ENCODE results near the gene NMRK1.

Gene NMRK1

GRCh38 chr9:75054368-75055001 lies 33.5 kb downstream of the NMRK1 start:
- no peak for DNase-seq

- no peak for DNase-seq
Observed at GRCh38 chr9:75053869-75054268, 34.1 kb downstream of the NMRK1 start.

GRCh38 chr9:75051285-75051684 lies 36.7 kb downstream of the NMRK1 start:
- DNase-seq, result no peak

- DNase-seq, result no peak
Observed at GRCh38 chr9:75047506-75047905, 40.4 kb downstream of the NMRK1 start.

GRCh38 chr9:75046725-75047345 lies 41.1 kb downstream of the NMRK1 start:
- no peak for DNase-seq

- no peak for DNase-seq
Observed at GRCh38 chr9:75041041-75041440, 46.9 kb downstream of the NMRK1 start.

- no peak for DNase-seq
Observed at GRCh38 chr9:75039801-75040200, 48.2 kb downstream of the NMRK1 start.

- DNase-seq, result no peak
Observed at GRCh38 chr9:75039009-75039408, 48.9 kb downstream of the NMRK1 start.

- no peak for DNase-seq
Observed at GRCh38 chr9:75036793-75037192, 51.2 kb downstream of the NMRK1 start.

- no peak for DNase-seq
Observed at GRCh38 chr9:75033791-75034473, 54.0 kb downstream of the NMRK1 start.

GRCh38 chr9:75027187-75028107 lies 60.5 kb downstream of the NMRK1 start:
- no peak for DNase-seq

GRCh38 chr9:75023846-75024245 lies 64.1 kb downstream of the NMRK1 start:
- DNase-seq, result no peak

- DNase-seq, result no peak
Observed at GRCh38 chr9:75019654-75020053, 68.3 kb downstream of the NMRK1 start.

- no peak for DNase-seq
Observed at GRCh38 chr9:75019022-75019421, 68.9 kb downstream of the NMRK1 start.

GRCh38 chr9:75017378-75017777 lies 70.6 kb downstream of the NMRK1 start:
- no peak for DNase-seq

- no peak for DNase-seq
Observed at GRCh38 chr9:75013735-75014134, 74.2 kb downstream of the NMRK1 start.
